ENCODE measurements around the gene CCDC126.
"Not testable (repeated sequence)": the region's sequence is repeated elsewhere in the genome, so short reads cannot be mapped to it uniquely, and the experiment has no call there.

CCDC126 gene

DNA sequence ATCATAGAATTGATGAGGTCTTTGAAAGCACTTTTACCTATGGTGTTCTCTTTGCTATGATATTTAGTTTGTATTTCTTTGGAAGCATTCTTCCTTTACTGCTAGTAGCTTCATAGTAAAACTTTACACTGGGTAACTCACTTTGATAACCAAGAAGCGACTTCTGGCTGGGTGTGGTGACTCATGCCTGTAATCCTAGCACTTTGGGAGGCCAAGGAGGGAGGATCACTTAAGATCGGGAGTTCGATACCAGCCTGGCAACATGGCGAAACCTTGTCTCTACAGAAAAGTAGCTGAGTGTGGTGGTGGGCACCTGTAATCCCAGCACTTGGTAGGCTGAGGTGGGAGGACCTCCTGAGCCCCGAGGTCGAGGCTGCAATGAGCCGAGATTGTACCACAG is 36.2 kb downstream of the CCDC126 start:
- DNase-seq: no peak

DNA sequence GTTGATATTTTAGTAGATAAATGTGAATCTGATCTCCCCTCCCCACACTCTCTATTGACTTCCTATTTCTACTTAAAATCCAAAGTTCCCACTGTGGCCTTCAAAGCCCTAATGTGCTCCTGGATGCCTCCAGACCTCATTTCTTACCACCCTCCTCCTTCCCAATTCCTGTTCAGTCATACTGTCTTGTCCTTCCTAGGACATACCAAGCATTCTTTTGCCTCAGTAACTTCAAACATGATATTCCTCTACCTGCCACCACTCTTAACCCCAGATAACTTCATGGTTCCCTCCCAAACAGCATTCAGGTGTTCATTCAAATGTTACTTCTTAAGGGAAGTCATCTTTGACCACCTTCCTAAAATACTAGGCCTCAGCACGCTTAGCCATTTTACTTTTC is 48.6 kb downstream of the CCDC126 start:
- DNase-seq: no peak

DNA sequence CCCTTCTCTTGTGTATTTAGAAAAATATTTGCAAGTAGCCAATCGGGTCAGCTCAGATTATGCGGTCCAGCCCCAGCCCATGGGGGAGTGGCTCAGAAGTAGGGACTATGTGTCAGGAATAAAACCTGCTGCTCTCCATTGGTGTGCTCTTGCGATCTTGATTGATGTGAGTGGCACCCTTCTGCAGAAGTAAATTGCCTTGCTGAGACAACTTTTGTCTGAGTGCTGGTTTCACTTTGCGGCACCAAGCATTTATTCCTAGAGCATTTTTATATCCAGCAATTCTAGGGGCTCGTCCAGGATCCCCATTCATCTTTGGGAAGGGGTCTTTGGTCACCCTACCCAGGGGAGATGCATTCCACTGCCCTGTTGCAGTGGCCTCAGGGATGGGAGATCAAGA is 56.8 kb downstream of the CCDC126 start:
- no peak for DNase-seq

DNA sequence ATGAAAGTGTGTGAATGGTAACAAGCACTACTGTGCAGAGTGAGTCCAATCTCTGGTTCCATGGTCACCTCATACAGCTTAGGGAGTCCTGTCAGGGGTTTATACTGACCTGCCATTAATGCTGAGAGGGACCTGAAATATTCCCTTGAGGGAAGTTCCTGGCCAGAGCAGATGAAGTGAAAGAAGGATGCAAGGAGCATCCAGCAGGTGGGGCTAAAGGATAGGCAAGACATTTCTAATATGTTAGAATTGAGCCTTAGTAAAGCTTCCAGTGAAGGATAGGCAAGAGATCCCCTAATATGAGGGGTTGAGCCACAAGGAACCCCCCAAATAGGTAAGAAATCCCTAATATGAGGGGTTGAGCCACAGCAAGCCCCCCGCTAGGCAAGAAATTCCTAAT is 57.3 kb downstream of the CCDC126 start:
- DNase-seq: no peak

DNA sequence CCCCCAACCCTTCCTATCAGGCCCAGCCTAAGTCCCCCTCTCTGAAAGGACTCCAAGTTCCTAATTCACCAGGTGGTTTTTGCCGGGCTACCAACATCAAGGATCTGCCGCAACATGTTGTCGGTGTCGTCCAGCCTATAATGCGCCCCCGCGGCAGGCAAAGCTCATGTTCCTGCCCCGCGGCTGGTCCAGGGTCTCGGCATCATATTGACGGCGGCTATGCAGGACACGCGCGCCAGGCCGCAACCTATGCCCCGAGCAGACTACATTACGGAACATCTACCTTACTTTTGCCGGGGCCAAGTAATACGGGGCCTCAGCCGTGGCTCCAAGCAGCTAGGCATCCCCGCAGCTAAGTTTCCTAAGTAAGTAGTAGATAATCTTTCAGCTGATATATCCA is 58.3 kb downstream of the CCDC126 start:
- DNase-seq: no peak

DNA sequence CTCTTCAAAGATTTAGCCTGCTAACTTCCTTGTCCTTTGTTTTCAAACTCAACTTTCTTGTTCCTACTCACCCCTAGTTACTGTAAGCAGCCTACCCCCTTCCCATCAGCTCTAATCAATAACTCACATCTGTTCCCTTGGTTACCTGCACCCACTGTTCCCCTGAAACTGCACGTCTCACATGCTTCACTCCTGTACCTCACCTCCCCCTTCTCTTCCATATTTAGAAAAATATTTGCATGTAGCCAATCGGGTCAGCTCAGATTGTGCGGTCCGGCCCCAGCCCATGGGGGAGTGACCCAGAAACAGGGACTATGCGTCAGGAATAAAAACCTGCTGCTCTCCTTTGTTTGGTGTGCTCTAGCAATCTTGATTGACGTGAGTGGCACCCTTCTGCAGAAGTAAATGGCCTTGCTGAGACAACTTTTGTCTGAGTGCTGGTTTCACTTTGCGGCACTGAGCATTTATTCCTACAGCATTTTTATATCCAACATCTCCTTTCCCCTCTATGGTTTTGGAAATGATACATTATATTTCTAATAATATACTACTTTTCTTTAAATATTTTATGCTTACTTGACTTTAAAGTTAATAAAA is 61.7 kb downstream of the CCDC126 start:
- DNase-seq: no peak

DNA sequence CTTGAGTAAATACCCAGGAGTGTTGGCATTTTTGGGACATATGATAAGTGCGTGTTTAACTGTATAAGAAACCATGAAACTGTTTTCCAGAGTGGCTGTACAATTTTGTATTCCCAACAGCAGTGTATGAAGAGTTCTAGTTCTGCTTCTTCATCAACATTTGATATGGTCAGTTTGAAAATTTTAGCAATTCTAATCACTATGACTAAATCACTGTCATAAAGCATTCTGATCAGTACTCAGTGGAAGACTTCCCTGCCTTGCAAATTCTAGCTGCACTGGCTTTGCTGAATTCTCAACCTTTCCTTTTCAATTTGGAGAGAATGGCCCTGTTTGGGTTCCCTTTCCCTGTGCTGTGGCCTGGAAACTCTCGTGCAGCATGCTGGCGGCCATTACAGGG is 64.2 kb downstream of the CCDC126 start:
- no peak for DNase-seq

DNA sequence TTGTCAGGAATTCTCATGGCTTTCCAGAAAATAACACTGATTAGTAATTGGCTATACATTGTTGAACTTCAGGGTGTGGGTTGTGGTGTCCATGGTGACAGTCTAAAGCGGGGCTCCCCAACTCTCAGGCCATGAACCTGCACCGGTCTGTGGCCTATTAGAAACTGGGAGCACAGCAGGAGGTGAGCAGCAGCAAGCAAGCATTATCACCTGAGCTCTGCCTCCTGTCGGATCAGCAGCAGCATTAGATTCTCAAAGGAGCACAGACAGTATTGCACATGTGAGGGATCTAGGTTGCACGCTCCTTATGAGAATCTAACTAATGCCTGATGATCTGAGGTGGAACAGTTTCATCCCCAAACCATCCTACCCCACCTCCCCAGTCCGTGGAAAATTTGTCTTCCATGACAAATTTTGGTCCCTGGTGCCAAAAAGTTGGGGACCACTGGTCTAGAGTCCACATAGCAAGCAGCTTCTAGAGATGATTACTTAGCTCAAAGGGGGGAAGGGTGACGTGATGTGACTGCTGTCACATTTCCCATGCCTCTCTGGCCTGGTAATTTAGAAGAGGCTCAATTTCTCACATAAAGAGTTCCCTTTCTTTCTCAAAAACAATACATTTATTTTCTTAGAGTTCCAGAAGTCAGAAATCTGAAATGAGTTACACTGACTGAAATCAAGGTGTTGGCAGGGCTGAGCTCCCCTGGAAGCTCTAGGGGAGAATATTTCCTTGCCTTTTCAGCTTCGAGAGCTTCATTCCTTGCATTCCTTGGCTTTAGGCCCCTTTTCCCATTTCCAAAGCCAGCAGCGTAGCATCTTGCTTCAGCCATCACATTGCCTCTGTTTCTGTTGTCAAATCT is 65.2 kb downstream of the CCDC126 start:
- DNase-seq: no peak

DNA sequence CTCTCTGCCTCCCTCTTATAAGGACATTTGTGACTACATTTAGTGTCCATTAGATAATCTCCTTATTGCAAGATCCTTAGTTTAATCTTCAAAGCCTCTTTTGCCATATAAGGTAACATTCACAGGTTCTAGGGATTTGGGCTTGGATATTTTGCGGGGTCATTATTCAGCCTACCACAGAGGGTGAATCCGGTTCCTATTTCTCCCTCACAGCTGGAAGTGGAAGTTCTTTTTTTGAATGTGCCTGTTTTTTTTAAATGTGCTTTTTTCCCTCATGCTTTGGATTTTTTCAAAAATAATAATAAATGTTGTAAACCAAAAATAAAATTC is 65.8 kb downstream of the CCDC126 start:
- DNase-seq: no peak

DNA sequence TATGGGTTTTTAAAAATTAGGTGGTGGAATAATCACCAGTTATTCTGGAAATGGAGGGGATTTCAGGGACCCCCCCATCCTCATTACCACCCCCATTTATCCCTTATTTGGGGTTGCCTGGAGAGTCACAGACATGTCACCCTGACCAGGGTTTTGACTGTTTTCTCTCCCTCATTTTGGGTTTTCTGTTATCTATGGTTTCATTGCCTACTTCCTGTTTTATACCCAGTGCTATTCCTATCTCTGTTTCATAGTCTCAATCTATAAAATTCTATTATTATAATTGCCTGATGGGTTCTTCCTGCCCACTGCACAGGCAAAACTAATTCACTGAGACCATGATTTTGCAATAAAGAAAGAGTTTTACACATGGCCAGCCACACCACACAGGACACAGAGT is 66.9 kb downstream of the CCDC126 start:
- DNase-seq: no peak

DNA sequence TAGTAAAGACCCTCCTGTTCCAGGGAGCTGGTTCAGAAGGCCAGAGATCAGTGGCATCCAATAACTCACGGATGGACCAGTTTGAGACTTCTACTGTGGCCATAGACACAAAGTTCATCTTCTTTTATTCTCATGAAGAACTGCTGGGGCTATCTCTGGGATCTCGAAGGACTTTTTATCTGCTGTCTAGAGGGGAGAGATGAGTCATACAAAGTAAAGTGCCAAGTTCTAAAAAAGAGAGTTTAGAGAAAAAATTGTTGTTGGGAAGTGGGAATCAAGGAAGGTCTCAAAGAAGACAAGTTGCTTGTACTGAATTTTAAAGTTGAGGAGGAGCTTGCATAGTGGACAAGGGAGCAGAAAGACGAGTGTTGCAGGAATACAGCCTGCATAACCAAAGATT is 74.9 kb downstream of the CCDC126 start:
- DNase-seq: no peak

DNA sequence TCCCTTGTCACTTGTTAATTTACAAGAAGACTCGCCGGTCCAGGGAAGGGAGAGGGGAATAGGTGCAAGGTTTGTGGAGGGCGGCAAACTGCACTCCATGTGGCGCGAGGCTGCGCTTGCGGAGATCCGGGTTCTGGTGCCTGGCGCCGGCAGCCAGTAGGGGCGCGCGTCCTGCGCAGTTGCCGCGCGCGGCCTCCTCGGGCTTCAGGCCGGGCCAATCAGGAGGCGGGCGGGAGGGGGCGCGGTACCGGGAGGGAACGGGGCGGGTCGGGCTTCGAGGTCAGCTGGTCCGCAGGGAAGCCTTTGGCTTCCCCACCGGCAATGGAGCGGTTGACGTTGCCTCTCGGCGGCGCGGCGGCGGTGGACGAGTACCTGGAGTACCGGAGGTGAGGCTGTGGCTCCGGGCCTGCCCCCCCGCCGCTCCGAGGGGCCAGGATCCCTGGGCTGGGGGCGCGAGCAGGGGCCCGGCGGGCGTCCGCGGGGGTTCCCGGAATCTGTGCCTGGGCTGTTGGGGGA is 82.8 kb downstream of the CCDC126 start, which contains the start of gene FAM221A:
Gene FAM221A, plus strand, starts transcription at position 302 of the 516 bp plus-strand sequence. Its CDS starts 20 bp downstream, at position 322.
- peak; percentile 81 for DNase-seq

DNA sequence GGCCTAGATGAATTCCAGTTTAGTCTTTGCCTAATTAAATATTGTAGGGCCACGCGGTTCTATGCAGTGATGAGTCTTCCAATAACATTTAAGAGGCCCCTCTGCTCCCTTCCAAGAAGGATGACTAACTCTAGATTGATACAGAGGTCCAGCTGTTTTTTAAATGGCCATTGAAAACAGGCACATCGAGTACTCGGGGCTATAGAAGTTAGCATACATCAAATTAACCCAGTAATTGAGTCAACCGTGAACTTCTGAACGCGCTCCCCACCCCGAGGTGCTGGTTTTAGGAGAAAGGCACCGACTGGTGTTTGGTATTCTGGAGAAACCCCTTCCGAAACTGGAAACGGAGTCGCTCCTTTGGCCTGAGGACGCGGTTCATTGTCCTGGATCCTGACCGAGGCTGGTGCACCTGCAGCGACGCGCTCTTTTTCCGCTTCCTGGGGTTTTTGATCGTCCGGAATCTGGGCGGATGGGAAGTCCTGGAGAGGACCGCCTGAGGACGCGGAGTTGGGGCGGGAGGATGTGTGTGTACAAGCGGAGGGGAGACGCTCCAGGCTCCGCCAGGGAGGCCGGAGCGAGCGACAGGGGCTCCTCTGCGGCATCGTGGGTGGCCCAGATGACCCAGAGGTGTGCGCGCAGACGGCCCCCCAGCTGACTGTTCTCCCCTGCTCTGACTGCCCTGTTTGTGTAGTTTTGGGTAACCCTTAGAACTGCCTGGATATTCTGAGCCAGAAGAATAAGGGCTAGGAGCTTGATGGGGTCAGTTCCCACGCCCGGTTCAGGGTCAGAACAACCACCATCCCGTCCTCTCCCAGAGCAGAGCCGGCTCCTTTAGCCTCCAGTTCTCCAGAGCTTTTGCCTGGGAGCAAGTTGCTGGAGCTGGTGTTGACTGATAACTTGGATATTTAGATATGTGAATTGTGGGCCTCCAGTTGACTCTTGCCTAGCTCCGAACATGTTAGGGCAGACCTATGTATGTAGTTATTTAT is 83.5 kb downstream of the CCDC126 start:
- peak; percentile 43 for DNase-seq

DNA sequence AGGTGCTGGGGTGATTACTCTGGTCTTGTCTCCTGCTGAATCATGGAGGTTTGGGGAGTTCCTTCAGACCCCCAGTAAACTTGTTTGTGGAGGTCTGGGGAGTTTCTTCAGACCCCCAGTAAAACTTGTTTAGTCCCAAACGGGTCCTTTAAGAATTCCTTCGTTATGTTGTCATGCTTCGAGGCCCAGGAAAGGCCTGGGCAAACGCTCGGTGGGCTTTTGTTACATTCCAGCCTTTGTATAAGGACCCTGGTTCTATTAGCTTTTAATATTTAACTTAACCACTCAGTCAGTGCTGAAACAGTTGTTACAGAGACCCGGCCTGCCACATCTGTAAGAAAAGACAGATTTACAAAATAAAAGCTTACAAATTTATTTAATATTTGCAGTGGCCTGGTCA is 86.9 kb downstream of the CCDC126 start:
- DNase-seq: not testable (repeated sequence)

DNA sequence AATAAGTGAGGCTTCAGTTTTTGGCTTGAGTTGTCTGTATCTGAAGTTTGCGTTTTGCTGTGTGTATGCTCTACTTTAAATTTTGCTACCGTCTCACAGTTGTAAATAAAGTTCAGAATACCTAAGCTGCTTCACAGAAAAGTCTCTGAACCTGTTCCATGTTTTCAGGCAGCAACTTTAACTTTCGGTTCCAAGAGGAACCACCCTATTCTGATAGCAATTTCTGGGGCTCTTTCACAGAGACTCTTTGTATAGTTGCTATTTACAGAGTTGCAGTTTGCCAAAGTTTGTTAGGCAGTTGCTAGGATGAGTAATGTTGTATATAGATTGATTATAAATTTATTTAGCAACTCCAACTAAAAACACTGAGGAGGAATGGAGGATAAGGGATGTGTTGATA is 88.5 kb downstream of the CCDC126 start:
- DNase-seq: no peak

DNA sequence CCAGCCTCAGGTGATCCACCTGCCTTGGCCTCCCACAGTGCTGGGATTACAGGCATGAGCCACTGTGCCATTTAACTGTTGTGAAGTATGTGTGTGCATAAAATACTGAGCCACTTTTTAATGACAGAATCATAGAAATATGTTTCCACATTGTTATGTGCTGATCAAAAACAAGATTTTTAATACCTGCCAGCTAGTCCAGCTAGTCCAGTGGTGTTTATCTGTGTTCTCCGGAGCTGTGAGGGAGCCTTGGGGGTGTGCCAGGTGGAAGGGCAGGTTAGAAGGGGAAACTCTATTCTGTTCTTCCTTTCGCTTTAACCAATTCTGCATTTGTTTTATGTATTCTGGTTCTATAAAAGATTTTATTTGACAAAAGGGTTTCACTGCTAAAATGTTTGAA is 89.8 kb downstream of the CCDC126 start:
- DNase-seq: no peak

DNA sequence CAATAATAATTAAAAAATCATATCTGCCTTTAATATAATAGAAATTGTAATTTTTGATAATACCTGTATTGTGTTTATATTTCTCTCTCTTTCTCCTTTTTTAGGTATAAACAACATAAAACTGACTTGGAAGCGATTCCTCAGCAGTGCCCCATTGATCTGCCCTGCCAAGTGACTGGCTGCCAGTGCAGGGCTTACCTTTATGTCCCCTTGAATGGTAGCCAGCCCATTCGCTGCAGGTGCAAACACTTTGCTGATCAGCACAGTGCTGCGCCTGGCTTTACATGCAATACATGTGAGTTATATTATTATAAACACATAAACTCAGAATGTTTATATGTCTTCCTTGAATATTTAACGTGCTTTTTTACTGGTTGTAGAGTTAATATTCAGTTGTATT is 92.0 kb downstream of the CCDC126 start:
- no peak for DNase-seq

DNA sequence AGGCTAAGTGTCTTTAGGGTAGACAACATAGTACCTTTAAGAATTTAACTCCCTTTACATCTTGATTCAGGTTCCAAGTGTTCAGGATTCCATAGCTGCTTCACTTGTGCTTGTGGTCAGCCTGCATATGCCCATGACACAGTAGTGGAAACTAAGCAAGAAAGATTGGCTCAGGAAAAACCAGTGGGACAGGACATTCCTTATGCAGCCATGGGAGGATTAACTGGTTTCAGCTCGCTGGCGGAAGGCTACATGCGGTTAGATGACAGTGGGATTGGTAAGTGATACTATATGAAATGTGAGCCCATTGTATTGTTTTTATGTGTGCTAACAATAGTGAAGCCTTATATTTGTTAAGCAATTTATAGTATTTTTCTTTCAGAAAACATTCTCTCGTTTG is 94.1 kb downstream of the CCDC126 start:
- no peak for DNase-seq

DNA sequence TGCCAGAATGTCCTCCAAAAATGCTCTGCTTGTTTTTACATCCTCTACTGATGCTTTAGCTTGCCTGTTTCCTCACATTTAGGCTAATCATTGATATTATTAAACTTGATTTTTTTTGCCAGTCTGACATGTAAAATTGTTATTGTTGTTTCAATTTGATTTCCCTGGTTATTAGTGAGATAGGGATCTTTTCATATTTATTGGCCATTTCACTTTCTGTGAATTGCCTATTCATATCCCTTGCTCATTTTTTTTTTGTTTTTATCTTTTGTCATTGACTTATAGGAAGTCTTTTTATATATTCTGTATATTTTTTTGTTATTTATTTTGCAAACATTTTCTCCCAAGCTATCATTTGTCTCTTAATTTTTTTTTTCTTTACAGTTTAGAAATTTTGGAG is 96.0 kb downstream of the CCDC126 start:
- no peak for DNase-seq
